Neural cell (in vitro differentiated cells): ENCODE data around the gene TMEM87A.

ENCODE experiments used
- EP300 ChIP-seq: fragments of 450-650 bp; conservative IDR thresholded peaks from 2 replicates; pipeline ENCODE4 v1.6.1; 2014; ENCODE audit warnings: antibody characterized with exemption, mild to moderate bottlenecking, moderate library complexity; ENCODE audit not compliant: poor library complexity, severe bottlenecking
- EZH2 ChIP-seq: fragments of 200-600, 300-800 bp; shearing (Covaris generic), sonication (generic); IDR thresholded peaks from 2 replicates; pipeline ENCODE4 v1.6.1; 2014; ENCODE audit warnings: antibody characterized with exemption, low read length, borderline replicate concordance, mild to moderate bottlenecking; ENCODE audit not compliant: insufficient read depth, poor library complexity, severe bottlenecking
- POLR2AphosphoS5 ChIP-seq: IDR thresholded peaks from 2 replicates; pipeline ENCODE4 v1.6.1; 2012
- TAF1 ChIP-seq: IDR thresholded peaks from 2 replicates; pipeline ENCODE4 v1.6.1; 2012; ENCODE audit warnings: low read depth
- TF ChIP-seq, protein P1 (sequence below): fragments of 450-650 bp; IDR thresholded peaks from 2 replicates; pipeline ENCODE4 v1.5.1; 2014; ENCODE audit warnings: antibody characterized with exemption, mild to moderate bottlenecking, moderate library complexity; ENCODE audit not compliant: poor library complexity, severe bottlenecking
- TF ChIP-seq, protein P2 (sequence below): IDR thresholded peaks from 2 replicates; pipeline ENCODE4 v1.6.1; 2012; ENCODE audit warnings: borderline replicate concordance

DNA sequence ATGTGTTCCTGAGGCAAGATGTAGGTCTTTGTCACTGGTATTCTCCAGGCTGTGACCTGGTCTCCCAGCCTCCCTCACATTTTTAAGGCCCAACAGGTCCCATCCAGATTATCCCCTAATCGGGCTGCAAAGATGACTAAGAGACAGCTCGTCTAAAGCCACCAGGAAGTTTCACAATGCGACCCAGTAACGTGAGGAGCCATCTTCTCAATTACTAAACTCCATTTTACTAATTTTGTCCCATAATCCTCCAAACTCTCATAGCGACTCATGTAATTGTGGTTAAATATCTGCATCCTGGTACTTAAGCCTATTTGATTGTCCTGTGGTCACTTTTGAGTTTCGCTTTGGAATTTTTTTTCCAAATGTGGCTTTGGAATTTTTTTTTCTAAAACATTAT is 108.1 kb downstream of the TMEM87A start:
- TF ChIP-seq EZH2 (no peak), POLR2AphosphoS5 (no peak), EP300 (no peak), TAF1 (no peak)
- TF ChIP-seq, protein P1, sequence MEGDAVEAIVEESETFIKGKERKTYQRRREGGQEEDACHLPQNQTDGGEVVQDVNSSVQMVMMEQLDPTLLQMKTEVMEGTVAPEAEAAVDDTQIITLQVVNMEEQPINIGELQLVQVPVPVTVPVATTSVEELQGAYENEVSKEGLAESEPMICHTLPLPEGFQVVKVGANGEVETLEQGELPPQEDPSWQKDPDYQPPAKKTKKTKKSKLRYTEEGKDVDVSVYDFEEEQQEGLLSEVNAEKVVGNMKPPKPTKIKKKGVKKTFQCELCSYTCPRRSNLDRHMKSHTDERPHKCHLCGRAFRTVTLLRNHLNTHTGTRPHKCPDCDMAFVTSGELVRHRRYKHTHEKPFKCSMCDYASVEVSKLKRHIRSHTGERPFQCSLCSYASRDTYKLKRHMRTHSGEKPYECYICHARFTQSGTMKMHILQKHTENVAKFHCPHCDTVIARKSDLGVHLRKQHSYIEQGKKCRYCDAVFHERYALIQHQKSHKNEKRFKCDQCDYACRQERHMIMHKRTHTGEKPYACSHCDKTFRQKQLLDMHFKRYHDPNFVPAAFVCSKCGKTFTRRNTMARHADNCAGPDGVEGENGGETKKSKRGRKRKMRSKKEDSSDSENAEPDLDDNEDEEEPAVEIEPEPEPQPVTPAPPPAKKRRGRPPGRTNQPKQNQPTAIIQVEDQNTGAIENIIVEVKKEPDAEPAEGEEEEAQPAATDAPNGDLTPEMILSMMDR: no peak
- TF ChIP-seq, protein P2, sequence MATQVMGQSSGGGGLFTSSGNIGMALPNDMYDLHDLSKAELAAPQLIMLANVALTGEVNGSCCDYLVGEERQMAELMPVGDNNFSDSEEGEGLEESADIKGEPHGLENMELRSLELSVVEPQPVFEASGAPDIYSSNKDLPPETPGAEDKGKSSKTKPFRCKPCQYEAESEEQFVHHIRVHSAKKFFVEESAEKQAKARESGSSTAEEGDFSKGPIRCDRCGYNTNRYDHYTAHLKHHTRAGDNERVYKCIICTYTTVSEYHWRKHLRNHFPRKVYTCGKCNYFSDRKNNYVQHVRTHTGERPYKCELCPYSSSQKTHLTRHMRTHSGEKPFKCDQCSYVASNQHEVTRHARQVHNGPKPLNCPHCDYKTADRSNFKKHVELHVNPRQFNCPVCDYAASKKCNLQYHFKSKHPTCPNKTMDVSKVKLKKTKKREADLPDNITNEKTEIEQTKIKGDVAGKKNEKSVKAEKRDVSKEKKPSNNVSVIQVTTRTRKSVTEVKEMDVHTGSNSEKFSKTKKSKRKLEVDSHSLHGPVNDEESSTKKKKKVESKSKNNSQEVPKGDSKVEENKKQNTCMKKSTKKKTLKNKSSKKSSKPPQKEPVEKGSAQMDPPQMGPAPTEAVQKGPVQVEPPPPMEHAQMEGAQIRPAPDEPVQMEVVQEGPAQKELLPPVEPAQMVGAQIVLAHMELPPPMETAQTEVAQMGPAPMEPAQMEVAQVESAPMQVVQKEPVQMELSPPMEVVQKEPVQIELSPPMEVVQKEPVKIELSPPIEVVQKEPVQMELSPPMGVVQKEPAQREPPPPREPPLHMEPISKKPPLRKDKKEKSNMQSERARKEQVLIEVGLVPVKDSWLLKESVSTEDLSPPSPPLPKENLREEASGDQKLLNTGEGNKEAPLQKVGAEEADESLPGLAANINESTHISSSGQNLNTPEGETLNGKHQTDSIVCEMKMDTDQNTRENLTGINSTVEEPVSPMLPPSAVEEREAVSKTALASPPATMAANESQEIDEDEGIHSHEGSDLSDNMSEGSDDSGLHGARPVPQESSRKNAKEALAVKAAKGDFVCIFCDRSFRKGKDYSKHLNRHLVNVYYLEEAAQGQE: no peak
